ENCODE results near the gene POU5F1.

DNA sequence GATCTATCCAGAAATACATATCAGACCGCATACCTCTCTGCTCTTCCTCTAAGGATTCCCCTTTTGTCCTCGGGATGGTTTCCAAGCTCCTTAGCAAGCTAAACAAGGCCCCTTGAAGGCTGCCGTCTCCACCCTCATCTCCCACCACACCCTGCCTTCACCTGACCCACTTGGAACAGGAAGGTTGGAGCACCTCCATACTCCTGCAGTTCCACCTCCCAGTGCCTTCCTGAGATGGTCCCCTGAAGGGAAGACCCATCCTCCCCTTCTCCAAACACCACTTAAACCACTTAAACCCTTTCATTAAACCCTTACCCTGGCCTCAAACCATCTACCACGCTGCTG lies 8.5 kb upstream of the POU5F1 start:
- TF ChIP-seq, protein P1, sequence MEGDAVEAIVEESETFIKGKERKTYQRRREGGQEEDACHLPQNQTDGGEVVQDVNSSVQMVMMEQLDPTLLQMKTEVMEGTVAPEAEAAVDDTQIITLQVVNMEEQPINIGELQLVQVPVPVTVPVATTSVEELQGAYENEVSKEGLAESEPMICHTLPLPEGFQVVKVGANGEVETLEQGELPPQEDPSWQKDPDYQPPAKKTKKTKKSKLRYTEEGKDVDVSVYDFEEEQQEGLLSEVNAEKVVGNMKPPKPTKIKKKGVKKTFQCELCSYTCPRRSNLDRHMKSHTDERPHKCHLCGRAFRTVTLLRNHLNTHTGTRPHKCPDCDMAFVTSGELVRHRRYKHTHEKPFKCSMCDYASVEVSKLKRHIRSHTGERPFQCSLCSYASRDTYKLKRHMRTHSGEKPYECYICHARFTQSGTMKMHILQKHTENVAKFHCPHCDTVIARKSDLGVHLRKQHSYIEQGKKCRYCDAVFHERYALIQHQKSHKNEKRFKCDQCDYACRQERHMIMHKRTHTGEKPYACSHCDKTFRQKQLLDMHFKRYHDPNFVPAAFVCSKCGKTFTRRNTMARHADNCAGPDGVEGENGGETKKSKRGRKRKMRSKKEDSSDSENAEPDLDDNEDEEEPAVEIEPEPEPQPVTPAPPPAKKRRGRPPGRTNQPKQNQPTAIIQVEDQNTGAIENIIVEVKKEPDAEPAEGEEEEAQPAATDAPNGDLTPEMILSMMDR (IDR thresholded peaks at IDR 0.05; ENCODE audit: borderline replicate concordance, extremely low read depth, low read length, poor library complexity, severe bottlenecking) = no peak
- no peak for TF ChIP-seq EZH2 (IDR thresholded peaks at IDR 0.05; ENCODE audit: borderline replicate concordance, low read depth, low read length, severe bottlenecking)

All from DND-41 (cell line).